Ishikawa (cell line): ENCODE measurements around the gene IDH1.

ENCODE experiments used
- CEBPB ChIP-seq: IDR thresholded peaks from 2 replicates; pipeline ENCODE4 v1.6.1; 2012
- CREB1 ChIP-seq: IDR thresholded peaks from 2 replicates; pipeline ENCODE4 v1.6.1; 2012; ENCODE audit warnings: low read depth
- NFIC ChIP-seq: IDR thresholded peaks from 2 replicates; pipeline ENCODE4 v1.6.1; 2012
- TCF12 ChIP-seq: IDR thresholded peaks from 2 replicates; pipeline ENCODE4 v1.6.1; 2012; ENCODE audit warnings: low read depth
- YY1 ChIP-seq: IDR thresholded peaks from 2 replicates; pipeline ENCODE4 v1.6.1; 2012; ENCODE audit warnings: low read depth
- TF ChIP-seq, protein P1 (sequence below): IDR thresholded peaks from 2 replicates; pipeline ENCODE4 v1.6.1; 2012; ENCODE audit warnings: low read depth, mild to moderate bottlenecking
- TF ChIP-seq, protein P2 (sequence below): IDR thresholded peaks from 2 replicates; pipeline ENCODE4 v1.6.1; 2012

DNA sequence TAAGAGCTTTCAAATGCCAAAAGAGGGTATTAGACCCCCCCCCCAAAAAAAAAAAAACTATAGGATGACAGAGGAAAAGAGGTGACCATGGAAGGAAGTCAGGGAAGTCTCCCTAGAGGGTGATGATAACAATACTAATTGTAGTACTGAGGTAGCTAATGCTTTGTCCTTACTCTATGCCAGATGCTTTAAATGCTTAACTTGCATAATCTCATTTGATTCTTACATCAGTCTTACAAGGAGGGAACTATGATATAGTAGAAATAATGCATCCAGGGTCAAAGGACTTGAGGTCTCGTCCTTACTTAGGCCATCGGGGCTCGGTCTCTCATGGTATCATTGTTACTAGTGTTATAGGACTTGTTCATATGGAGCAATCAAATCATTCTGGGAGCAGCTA is 9.1 kb downstream of the IDH1 start:
- TF ChIP-seq NFIC (no peak), TCF12 (no peak), CEBPB (no peak), CREB1 (no peak), YY1 (no peak)
- TF ChIP-seq, protein P1, sequence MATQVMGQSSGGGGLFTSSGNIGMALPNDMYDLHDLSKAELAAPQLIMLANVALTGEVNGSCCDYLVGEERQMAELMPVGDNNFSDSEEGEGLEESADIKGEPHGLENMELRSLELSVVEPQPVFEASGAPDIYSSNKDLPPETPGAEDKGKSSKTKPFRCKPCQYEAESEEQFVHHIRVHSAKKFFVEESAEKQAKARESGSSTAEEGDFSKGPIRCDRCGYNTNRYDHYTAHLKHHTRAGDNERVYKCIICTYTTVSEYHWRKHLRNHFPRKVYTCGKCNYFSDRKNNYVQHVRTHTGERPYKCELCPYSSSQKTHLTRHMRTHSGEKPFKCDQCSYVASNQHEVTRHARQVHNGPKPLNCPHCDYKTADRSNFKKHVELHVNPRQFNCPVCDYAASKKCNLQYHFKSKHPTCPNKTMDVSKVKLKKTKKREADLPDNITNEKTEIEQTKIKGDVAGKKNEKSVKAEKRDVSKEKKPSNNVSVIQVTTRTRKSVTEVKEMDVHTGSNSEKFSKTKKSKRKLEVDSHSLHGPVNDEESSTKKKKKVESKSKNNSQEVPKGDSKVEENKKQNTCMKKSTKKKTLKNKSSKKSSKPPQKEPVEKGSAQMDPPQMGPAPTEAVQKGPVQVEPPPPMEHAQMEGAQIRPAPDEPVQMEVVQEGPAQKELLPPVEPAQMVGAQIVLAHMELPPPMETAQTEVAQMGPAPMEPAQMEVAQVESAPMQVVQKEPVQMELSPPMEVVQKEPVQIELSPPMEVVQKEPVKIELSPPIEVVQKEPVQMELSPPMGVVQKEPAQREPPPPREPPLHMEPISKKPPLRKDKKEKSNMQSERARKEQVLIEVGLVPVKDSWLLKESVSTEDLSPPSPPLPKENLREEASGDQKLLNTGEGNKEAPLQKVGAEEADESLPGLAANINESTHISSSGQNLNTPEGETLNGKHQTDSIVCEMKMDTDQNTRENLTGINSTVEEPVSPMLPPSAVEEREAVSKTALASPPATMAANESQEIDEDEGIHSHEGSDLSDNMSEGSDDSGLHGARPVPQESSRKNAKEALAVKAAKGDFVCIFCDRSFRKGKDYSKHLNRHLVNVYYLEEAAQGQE = no peak
- TF ChIP-seq, protein P2, sequence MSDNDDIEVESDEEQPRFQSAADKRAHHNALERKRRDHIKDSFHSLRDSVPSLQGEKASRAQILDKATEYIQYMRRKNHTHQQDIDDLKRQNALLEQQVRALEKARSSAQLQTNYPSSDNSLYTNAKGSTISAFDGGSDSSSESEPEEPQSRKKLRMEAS = no peak
